ENCODE data around the gene SLC27A4.

Gene SLC27A4

DNA sequence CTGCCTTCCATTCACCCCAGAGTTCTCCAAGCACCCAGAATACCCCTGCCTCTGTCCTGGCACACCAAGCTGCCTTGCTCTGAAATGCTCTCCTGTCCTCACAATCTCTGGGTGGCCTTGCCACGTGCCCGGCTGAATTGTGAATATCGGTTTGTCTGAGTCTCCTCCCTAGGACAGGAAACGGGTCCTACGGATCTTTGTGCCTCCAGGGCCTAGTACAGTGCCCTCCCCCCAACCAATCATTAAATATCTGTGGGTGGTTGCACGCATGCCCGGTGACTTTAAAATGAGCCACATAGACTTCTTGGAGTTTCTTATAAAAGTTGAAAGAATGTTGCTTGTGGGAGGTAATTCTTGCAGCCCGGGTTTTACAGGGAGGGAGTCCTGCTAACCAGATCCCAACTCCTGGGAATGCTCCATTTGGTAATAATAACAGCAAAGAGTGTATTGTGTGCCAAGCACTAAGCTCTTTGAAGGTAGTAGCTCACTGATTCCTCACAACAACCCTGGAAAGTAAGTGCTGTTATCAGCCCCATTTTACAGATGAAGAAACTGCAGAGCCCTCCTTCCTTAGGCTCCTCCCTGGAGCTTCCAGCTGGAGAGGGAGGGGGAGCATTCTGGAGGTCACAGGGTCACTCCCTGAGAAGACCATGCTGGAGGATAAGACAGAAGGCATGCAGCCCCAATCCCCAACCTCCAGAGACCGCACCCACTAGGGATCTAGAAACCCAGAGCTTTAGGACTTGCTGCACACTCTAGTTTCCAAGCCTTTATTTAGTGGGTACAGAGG is 54.2 kb downstream of the SLC27A4 start:
- Histone ChIP-seq H3K27me3 (ENCODE audit: control insufficient read depth in 1 of 2, insufficient read depth in 2 of 2, low read length in 2 of 2) (peaks cover 0 to 15% of the 10 kb centered on the region in 2 donors), H3K4me3 (ENCODE audit: low read depth in 1 of 2, low read length in 2 of 2) (no peak overlapping the region), H3K27ac (ENCODE audit: low read depth, low read length) (no peak overlapping the region), H3K4me1 (ENCODE audit: insufficient read depth, low read length) (no peaks in the 10 kb centered on the region), H3K9ac (ENCODE audit: low read length) (no peak overlapping the region), H3K36me3 (ENCODE audit: insufficient read depth, low read length) (peaks cover 5% of the 10 kb centered on the region), H3K9me3 (ENCODE audit: low read length) (no peaks in the 10 kb centered on the region)

DNA sequence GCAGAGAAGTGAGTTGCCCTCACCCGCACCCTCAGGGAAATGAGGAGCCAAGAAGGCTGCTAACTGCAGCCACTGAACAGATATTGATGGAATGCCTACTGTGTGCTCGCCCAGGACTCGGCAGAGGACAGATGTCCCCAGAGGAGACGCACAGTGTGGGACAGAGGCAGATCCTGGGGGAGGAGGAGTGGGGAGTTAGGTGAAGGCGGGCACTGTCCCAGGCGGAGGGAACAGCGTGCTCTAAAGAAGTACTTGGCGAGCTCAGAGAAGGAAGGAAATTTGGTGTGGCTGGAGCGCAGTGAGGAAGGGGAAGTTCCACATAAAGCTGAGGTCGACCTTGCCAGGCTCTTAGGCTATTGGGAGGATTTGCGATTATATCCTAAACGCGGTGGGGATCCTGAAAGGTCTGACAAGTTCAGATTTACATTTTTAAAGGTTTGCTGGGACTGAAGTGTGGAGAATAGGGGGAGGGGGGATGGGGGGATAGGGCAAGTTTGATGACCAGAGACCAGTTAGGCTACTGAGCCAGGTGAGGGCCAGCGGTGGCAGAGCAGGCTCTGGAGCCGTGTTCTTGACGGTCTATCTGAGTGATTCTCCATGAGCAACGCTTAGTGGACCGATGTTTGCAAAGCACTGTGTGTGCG is 56.8 kb downstream of the SLC27A4 start:
- H3K9ac ChIP-seq (ENCODE audit: low read length) = no peak overlapping the region
- H3K36me3 ChIP-seq (ENCODE audit: insufficient read depth, low read length) = no peaks in the 10 kb centered on the region
- H3K4me1 ChIP-seq (ENCODE audit: insufficient read depth, low read length) = no peaks in the 10 kb centered on the region
- no peak overlapping the region for H3K4me3 ChIP-seq (ENCODE audit: low read depth in 1 of 2, low read length in 2 of 2)
- peaks cover 0 to 12% of the 10 kb centered on the region in 2 donors for H3K27me3 ChIP-seq (ENCODE audit: control insufficient read depth in 1 of 2, insufficient read depth in 2 of 2, low read length in 2 of 2)
- H3K9me3 ChIP-seq (ENCODE audit: low read length) = no peaks in the 10 kb centered on the region
- no peak overlapping the region for H3K27ac ChIP-seq (ENCODE audit: low read depth, low read length)

DNA sequence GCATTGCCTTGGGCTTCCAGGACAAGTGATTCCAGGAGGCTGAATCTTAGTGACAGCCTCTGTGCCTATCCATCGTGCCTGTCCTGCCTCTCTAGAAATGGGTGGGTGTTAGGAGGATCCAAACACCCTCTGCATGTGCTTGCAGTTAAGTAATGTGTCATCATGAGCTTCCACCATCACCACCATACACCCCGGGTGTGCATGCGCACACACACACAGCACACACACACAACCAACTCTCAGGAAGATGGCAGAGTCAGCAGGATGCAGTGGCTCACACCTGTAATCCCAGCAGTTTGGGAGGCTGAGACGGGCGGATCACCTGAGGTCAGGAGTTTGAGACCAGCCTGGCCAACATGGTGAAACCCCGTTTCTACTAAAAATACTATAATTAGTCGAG is 57.5 kb downstream of the SLC27A4 start:
- no peak overlapping the region for H3K4me3 ChIP-seq (ENCODE audit: low read depth in 1 of 2, low read length in 2 of 2)
- H3K9ac ChIP-seq (ENCODE audit: low read length) = no peak overlapping the region

DNA sequence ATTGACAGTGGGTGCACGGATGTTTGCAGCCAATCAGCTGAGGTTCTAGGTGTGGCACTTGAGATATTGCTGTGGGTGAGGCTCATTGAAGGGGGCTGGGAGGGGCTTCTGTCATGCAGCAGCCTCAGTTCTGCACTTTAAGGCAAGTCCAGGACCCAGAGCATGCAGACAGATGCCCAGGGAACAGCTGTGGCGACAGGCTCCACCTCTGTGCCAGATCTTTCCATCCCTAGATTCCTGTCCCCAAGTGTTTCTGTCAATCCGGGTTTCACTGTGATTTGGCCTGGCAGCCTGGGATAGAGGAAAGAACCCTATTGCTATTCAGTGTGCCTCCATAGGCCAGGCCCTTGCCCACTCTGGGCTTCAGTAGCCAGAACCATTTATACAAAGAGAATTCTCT is 59.5 kb downstream of the SLC27A4 start:
- no peaks in the 10 kb centered on the region for H3K9me3 ChIP-seq (ENCODE audit: low read length)
- H3K9ac ChIP-seq (ENCODE audit: low read length) = no peak overlapping the region
- no peaks in the 10 kb centered on the region for H3K36me3 ChIP-seq (ENCODE audit: insufficient read depth, low read length)
- H3K4me1 ChIP-seq (ENCODE audit: insufficient read depth, low read length) = no peaks in the 10 kb centered on the region
- H3K4me3 ChIP-seq (ENCODE audit: low read depth in 1 of 2, low read length in 2 of 2) = no peak overlapping the region
- no peak overlapping the region for H3K27ac ChIP-seq (ENCODE audit: low read depth, low read length)
- peaks cover 0 to 11% of the 10 kb centered on the region in 2 donors for H3K27me3 ChIP-seq (ENCODE audit: control insufficient read depth in 1 of 2, insufficient read depth in 2 of 2, low read length in 2 of 2)

More for the DNA sequence above, 57.5 kb downstream of the SLC27A4 start:
- H3K27ac ChIP-seq (ENCODE audit: low read depth, low read length) = no peak overlapping the region
- no peaks in the 10 kb centered on the region for H3K9me3 ChIP-seq (ENCODE audit: low read length)
- no peaks in the 10 kb centered on the region for H3K36me3 ChIP-seq (ENCODE audit: insufficient read depth, low read length)
- no peaks in the 10 kb centered on the region for H3K4me1 ChIP-seq (ENCODE audit: insufficient read depth, low read length)
- H3K27me3 ChIP-seq (ENCODE audit: control insufficient read depth in 1 of 2, insufficient read depth in 2 of 2, low read length in 2 of 2) = peaks cover 0 to 11% of the 10 kb centered on the region in 2 donors

DNA sequence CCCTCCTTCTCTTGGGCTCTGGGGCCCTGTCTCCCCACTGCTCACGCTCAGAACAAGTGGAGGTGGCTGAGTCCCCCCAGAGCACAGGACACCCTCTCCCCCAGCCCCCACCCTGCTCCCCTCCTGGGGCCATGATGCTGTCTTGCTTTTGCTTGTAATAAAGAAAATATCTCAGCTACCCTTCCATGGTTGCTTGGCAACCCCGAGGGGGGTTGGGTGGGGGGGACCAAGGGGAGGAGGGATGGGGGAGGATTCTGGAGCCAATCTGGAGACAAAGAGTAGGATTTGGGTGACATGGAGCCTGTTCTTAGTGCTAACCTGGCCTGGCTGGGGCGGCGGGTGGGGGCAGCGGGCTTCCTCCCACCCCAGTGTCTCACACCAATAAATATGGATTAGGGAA is 64.2 kb downstream of the SLC27A4 start:
- Histone ChIP-seq H3K36me3 (ENCODE audit: insufficient read depth, low read length) (no peaks in the 10 kb centered on the region), H3K9me3 (ENCODE audit: low read length) (no peaks in the 10 kb centered on the region), H3K4me1 (ENCODE audit: insufficient read depth, low read length) (peaks cover 5% of the 10 kb centered on the region), H3K9ac (ENCODE audit: low read length) (no peak overlapping the region), H3K27me3 (ENCODE audit: control insufficient read depth in 1 of 2, insufficient read depth in 2 of 2, low read length in 2 of 2) (no peaks in the 10 kb centered on the region), H3K27ac (ENCODE audit: low read depth, low read length) (no peak overlapping the region), H3K4me3 (ENCODE audit: low read depth in 1 of 2, low read length in 2 of 2) (no peak overlapping the region)

DNA sequence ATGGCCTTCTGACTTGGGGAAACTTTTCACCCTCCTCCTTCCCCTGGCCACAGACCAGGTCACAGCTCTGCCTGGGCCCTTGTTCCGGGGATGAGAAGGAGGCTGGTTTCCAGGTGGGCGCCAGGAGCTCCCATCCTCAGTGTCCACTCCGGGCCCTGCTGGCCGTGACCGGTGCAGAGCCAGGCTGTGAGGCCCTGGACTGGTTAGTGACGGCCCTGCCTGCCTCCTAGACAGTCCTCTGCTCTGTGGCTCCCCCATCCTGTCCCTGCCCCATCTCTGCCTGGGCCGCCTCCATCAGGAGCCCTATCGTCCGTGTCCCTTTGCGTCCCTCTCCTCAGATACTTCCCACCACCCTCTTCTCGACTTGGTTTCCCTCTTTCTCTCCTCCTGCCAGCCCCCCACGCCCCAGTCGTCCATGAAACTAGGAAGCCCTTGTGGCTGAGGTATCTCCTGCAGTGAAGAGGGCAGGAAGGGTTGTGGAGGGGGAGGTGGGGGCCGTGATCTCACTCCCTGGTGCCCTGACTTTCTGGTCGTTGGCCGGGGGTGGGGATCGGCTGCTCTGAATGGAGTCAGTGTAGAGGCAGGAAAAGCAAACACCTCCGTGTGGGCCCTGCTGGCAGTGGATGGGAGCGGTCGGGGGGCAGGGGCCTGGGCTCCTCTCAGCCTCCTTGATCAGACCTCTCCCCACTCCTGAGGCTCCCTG is 64.9 kb downstream of the SLC27A4 start:
- Histone ChIP-seq H3K36me3 (ENCODE audit: insufficient read depth, low read length) (no peaks in the 10 kb centered on the region), H3K27ac (ENCODE audit: low read depth, low read length) (no peak overlapping the region), H3K9me3 (ENCODE audit: low read length) (no peaks in the 10 kb centered on the region), H3K4me1 (ENCODE audit: insufficient read depth, low read length) (peaks cover 5% of the 10 kb centered on the region), H3K9ac (ENCODE audit: low read length) (no peak overlapping the region), H3K27me3 (ENCODE audit: control insufficient read depth in 1 of 2, insufficient read depth in 2 of 2, low read length in 2 of 2) (no peaks in the 10 kb centered on the region), H3K4me3 (ENCODE audit: low read depth in 1 of 2, low read length in 2 of 2) (no peak overlapping the region)

DNA sequence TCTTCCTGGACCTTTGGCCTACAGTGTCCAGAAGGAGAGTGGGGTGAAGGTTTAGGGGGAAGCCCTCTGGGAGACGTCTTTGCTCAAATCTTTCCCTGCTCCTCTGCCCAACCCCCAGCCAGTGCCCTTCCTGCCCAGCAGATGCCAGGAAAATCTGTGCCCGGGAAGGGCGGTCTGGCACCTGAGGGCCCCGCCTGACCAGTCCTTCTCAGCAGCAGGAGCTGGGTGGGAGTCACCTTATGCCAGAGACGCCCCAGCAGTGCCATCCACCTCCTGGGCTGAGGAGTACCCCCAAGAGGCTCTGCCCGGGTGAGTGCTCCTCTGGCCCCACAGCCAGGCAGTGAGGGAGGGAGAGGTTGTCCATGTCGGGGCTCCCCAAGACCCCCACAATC is 65.4 kb downstream of the SLC27A4 start:
- Histone ChIP-seq H3K4me1 (ENCODE audit: insufficient read depth, low read length) (peaks cover 5% of the 10 kb centered on the region), H3K9me3 (ENCODE audit: low read length) (no peaks in the 10 kb centered on the region), H3K4me3 (ENCODE audit: low read depth in 1 of 2, low read length in 2 of 2) (no peak overlapping the region), H3K27ac (ENCODE audit: low read depth, low read length) (no peak overlapping the region), H3K27me3 (ENCODE audit: control insufficient read depth in 1 of 2, insufficient read depth in 2 of 2, low read length in 2 of 2) (no peaks in the 10 kb centered on the region), H3K36me3 (ENCODE audit: insufficient read depth, low read length) (no peaks in the 10 kb centered on the region), H3K9ac (ENCODE audit: low read length) (no peak overlapping the region)

DNA sequence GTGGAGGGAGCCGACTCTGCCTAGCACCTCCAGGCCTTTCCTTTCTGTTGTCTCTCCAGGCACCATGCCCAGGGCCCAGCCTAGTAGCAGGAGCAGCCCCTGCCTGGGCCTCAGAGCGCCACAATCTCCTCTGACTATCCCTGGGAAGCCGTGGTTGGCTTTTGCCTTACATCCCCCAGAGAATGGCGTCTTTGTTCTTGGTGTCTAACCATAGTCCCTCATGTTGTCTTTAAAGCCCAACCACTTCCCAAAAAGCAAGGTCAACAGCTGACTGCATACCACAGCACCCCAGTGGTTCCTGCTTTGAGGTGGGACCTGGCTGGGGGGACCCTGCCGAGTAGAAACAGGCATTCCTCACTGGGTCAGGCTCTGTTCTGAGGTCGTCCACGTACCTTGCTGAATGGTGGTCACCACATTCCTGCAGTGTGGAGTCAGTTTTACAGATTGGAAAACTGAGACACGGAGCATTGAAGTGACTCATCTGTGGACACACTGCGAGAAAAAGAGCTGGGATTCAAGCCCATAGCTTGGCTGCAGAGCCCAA is 66.6 kb downstream of the SLC27A4 start:
- no peak overlapping the region for H3K4me3 ChIP-seq (ENCODE audit: low read depth in 1 of 2, low read length in 2 of 2)
- no peak overlapping the region for H3K9ac ChIP-seq (ENCODE audit: low read length)
- H3K36me3 ChIP-seq (ENCODE audit: insufficient read depth, low read length) = no peaks in the 10 kb centered on the region
- H3K27me3 ChIP-seq (ENCODE audit: control insufficient read depth in 1 of 2, insufficient read depth in 2 of 2, low read length in 2 of 2) = no peaks in the 10 kb centered on the region
- peaks cover 5% of the 10 kb centered on the region for H3K4me1 ChIP-seq (ENCODE audit: insufficient read depth, low read length)
- no peak overlapping the region for H3K27ac ChIP-seq (ENCODE audit: low read depth, low read length)
- no peaks in the 10 kb centered on the region for H3K9me3 ChIP-seq (ENCODE audit: low read length)

DNA sequence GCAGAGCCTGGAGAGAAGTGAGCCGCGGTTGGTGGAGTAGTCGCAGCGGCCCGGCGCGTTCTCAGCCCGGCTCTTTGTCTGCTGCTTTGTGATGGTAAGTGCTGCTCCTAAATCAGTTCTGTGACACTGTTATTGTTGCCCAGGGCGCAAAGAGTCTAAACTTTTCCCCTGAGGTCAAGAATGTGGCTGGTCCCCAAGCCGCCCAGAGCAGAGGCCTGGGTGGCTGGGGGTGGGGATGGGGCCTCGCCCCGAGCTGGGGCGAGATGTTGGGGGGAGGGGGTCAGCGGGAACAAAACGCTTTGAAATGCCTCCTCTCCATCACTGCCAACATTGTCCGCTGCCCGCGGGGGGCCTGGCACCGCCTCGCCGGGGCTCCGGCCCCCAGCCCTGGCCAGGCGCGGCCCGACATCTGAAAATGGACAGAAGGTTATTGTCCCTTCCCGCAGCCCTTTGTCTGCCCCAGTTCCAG is 68.7 kb downstream of the SLC27A4 start:
- no peaks in the 10 kb centered on the region for H3K36me3 ChIP-seq (ENCODE audit: insufficient read depth, low read length)

DNA sequence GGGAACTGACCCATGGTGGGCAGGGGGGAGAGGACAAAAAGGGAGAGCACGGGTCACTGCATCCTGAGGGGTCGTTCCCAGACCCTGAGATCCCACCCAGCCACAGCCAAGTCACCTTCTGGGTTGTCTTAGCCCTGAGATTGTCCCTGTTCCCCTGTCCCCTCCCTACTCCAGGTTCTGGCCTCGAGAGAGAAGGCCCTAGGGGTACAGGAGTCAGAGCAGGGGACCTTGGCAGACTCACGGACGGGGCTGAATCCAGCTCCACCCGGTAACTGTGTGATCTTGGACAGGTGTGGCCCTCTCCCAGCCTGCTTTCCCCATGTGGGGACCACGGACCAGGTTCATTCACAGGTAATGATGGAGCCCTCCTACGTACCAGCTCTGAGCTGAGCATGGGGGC is 69.1 kb downstream of the SLC27A4 start:
- peaks cover 5% of the 10 kb centered on the region for H3K4me1 ChIP-seq (ENCODE audit: insufficient read depth, low read length)
- no peaks in the 10 kb centered on the region for H3K36me3 ChIP-seq (ENCODE audit: insufficient read depth, low read length)
- H3K9me3 ChIP-seq (ENCODE audit: low read length) = no peaks in the 10 kb centered on the region
- H3K4me3 ChIP-seq (ENCODE audit: low read depth in 1 of 2, low read length in 2 of 2) = no peak overlapping the region
- no peak overlapping the region for H3K9ac ChIP-seq (ENCODE audit: low read length)
- H3K27ac ChIP-seq (ENCODE audit: low read depth, low read length) = no peak overlapping the region
- no peaks in the 10 kb centered on the region for H3K27me3 ChIP-seq (ENCODE audit: control insufficient read depth in 1 of 2, insufficient read depth in 2 of 2, low read length in 2 of 2)

More for the DNA sequence above, 68.7 kb downstream of the SLC27A4 start:
- Histone ChIP-seq H3K27me3 (ENCODE audit: control insufficient read depth in 1 of 2, insufficient read depth in 2 of 2, low read length in 2 of 2) (no peaks in the 10 kb centered on the region), H3K27ac (ENCODE audit: low read depth, low read length) (no peak overlapping the region), H3K4me1 (ENCODE audit: insufficient read depth, low read length) (peaks cover 5% of the 10 kb centered on the region), H3K9me3 (ENCODE audit: low read length) (no peaks in the 10 kb centered on the region), H3K9ac (ENCODE audit: low read length) (no peak overlapping the region), H3K4me3 (ENCODE audit: low read depth in 1 of 2, low read length in 2 of 2) (no peak overlapping the region)

DNA sequence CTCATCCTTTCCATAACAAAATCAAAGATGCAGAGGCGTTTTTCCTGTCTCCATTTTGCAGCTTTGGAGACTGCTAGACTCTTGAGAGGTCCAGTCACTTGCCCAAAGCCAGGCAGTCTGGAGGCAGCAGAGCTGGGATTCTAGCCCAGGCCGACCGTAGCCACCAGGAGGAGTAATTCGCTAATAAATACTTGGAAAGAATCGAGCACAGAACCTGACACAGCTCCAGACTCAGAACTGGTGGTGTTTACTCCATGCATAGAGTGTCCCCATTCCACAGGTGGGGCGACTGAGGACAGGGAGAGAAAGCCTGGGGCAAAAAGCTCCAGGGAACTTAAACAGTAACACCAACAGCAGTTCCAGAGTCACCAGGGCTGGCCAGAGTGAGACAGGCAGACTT is 69.7 kb downstream of the SLC27A4 start:
- H3K4me3 ChIP-seq (ENCODE audit: low read depth in 1 of 2, low read length in 2 of 2) = no peak overlapping the region
- H3K9me3 ChIP-seq (ENCODE audit: low read length) = no peaks in the 10 kb centered on the region
- H3K9ac ChIP-seq (ENCODE audit: low read length) = no peak overlapping the region
- peaks cover 5% of the 10 kb centered on the region for H3K4me1 ChIP-seq (ENCODE audit: insufficient read depth, low read length)
- peaks cover 0 to 3% of the 10 kb centered on the region in 2 donors for H3K27me3 ChIP-seq (ENCODE audit: control insufficient read depth in 1 of 2, insufficient read depth in 2 of 2, low read length in 2 of 2)
- no peaks in the 10 kb centered on the region for H3K36me3 ChIP-seq (ENCODE audit: insufficient read depth, low read length)
- H3K27ac ChIP-seq (ENCODE audit: low read depth, low read length) = no peak overlapping the region

All from muscle layer of colon (tissue), 2 donors.